GM12874 (cell line): ENCODE data around the gene SCAANT1.

Experiments
- TF ChIP-seq, protein P1 (sequence below): IDR thresholded peaks from 2 replicates; pipeline ENCODE4 v1.5.1; 2011; ENCODE audit warnings: low read depth, mild to moderate bottlenecking, control low read depth, low read length, moderate library complexity; ENCODE audit not compliant: insufficient read depth

The SCAANT1 gene

DNA sequence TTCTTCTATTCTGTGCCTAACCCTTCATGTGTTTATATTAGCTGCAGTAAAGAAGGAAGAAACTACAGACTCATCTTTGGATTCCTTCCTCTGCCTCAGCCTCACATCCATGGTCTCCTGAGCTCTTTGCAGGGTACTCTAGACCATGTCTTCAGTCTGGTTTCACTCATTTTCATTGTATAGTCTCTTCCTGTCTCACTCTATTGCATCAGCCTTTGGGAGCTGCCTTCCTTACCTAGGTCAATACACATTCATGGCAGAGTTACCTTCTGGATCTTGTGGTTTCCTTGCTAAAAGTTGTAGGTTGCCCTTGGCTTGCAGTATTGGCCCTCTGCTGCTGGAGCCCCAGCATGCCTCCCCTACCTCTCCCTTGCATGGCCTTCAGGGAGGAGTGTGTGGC, 31.5 kb upstream of the SCAANT1 start:
- TF ChIP-seq, protein P1, sequence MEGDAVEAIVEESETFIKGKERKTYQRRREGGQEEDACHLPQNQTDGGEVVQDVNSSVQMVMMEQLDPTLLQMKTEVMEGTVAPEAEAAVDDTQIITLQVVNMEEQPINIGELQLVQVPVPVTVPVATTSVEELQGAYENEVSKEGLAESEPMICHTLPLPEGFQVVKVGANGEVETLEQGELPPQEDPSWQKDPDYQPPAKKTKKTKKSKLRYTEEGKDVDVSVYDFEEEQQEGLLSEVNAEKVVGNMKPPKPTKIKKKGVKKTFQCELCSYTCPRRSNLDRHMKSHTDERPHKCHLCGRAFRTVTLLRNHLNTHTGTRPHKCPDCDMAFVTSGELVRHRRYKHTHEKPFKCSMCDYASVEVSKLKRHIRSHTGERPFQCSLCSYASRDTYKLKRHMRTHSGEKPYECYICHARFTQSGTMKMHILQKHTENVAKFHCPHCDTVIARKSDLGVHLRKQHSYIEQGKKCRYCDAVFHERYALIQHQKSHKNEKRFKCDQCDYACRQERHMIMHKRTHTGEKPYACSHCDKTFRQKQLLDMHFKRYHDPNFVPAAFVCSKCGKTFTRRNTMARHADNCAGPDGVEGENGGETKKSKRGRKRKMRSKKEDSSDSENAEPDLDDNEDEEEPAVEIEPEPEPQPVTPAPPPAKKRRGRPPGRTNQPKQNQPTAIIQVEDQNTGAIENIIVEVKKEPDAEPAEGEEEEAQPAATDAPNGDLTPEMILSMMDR, result no peak

DNA sequence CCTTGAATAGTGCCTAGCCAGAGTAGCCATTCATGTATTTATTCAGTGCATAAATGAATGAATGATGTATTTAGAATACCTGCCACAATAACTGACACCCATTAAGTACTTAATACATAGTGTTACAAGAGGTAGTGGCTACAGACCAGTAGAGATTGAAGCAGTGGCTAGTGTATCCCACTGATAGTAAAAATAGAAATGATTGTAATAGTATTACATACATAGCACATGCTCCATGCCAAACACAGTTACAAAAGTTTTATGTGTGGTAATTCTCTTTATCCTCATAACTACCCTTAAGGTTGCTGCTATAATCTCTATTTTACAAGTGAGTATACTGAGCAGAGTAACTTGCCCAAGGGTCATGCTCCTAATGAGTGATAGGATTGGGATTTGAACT, 30.3 kb upstream of the SCAANT1 start:
- TF ChIP-seq, protein P1, result no peak

DNA sequence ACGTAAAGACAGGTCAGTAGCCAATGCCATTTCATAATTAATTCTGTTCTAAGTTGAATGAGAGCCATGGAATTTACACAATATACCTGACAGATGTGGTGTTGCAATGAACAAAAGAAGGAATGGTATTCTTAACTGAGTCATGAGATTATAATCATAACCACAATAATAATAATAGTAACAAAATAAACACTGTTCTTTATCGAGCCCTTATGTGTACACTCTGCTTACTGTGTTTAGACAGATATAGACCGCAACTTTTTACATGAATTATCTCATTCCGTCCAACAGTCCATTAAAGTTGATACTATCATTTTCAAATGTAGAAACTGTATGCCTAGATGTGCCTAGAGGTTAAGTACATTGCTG, 28.2 kb upstream of the SCAANT1 start:
- TF ChIP-seq, protein P1, result no peak

DNA sequence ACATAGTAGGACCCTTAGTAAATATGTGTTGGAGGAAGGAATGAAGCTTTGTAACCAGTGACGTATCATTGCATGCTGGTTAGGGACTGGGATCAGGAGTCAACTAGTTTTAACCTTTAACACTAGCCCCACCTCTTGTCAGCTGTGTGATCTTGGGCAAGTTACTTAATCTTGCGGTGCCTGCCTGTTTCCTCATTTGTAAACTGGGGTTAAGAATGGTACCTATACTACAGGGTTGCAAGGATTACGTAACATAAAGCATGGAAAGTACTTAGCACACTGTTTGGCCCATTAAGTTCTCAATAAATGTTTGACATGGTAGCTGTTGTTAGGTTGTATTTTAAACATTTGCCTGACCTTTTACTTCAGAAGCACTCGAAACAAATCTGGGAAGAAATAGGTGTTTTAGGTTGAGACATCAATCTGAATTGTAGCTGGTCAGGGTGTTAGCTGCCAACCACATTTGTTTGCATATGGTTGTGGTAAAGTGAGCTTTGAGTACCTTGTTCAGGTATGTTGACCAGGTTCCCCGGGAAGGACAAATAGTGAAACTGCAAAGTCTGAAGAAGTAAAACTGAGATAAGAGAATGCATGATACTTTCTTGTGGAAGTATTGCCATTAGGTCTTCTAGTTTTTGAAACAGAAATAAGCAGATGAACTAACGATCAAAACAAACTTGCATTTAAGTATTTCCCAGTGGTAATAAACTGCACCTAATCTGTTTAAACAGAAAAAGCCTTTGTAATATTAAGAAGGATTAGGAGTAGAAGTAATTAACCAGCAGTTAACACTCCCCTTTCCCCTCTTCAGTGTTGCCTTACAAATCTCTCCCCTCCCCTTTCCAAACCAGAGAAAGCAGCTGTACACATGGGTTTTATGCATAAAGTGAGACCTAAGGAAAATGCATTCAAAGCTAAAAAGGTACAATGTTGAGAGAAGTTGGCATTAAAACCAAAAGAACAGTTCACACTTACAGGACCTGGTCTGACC, 25.8 kb upstream of the SCAANT1 start:
- TF ChIP-seq, protein P1, result no peak

DNA sequence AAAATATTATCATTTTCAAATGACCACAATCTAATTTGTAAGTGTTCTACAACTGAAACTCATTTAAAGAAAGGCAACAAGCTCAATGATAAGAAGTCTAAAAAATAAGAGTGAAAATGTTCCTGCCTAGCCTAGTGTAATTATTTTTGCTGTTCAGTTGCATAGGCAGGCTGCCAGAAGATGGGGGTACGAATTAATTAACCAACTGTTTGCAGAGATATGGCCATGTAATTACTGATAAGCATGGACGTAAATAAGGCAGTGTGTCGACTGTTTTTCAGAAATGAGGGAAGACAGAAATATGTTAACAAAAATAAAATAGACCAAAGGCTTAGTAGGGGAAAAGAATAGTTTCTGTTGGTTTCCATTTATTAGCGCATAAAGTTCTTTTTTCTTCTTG, 24.7 kb upstream of the SCAANT1 start:
- TF ChIP-seq, protein P1, result no peak

DNA sequence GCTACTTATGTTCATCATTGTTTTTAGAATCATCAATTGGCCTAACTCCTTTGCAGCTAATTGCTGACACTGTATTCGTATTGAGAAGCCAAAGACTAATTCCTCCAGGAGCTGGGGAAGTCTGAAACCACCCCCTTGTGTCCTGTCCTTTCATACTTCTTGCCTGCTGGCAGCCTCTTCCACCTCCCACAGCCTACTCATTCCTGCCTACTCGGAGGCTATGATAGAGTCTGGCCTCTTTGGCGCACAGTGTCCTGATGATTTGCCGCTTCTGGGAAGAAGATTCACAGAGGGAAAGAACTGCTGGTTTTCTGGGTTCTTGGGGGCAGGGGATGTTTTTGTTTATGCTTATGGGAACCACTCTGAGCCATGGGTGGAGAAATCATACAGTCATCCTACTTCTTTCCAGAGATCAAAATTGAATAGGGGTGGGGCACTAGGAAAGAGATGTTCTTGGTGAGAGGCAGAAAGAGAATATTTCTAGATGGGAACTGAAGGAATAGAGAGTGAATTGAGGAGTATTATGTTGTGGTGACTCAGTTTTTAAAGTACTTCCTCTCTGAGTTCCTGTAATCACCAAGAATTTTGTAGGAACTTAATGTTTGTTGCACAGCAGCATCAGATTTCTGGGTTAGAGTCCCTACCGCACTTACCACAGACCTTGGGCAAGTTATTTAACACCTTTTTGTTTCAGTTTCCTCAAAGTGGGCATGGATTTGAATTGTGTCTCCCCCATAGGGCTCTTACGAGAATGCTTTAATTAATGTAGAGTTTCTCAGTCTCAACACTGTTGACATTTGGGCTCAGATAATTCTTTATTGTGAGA, 22.1 kb upstream of the SCAANT1 start:
- TF ChIP-seq, protein P1, result no peak

DNA sequence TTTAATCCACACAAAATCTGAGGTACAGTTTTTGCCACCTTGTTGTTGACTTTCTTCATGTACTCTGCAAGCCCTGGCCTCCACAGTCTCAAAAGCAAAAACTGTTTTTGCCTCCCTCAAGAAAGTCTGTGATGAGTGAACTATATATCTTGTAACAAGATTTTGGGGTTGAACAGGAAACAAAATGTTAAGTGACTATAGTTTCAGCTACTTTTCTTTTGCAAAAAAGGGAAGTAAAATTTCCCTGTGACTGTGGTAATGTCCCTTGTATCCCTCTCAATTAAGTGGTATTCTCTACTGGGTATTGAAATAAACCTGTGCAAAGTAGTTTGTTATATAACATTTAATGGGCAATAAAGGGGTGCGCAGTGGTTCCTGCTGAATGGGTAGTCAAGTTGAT, 21.3 kb upstream of the SCAANT1 start:
- TF ChIP-seq, protein P1, result no peak
